IMR-90 (cell line): ENCODE data around the gene UBE2L3. TPM values are rescaled to one million over a fixed set of nuclear protein-coding genes. Genes with fewer than 3 reads are reported as not detected.

Source experiments
- ATAC-seq: fragments of 200-7000 bp; cut with Tn5 transposase; 2 replicates; pipeline ENCODE4 v1.9.1; 2020; ENCODE audit warnings: low read depth, mild to moderate bottlenecking, moderate library complexity
- BruUV-seq: library from RNA; stranded (reverse); fragments of 400-500 nt; replicated peaks from 2 replicates; lab custom pipeline; 2021; lab: Mats Ljungman, UMichigan
- CTCF ChIA-PET: fragments of 300-600 bp; formaldehyde crosslinking; extraction: SDS; loops from one replicate; lab custom pipeline; 2021; ENCODE audit warnings: antibody characterized with exemption; lab: Yijun Ruan, JAX
- POLR2A ChIA-PET: fragments of 300-600 bp; sonication (Branson Sonifier 250); formaldehyde crosslinking; loops from one replicate; lab custom pipeline; 2022; ENCODE audit warnings: antibody characterized with exemption; ENCODE audit not compliant: unreplicated experiment; lab: Charles Lee
- DNase-seq: peaks from one replicate; pipeline ENCODE4 v3.0.0; 2013
- H2AFZ ChIP-seq: replicated peaks from 2 replicates; pipeline ENCODE3; 2013; ENCODE audit warnings: low read length, mild to moderate bottlenecking; ENCODE audit not compliant: poor library complexity
- H2AK5ac ChIP-seq: 2 replicates; pipeline ENCODE4 v1.6.1; 2013; ENCODE audit warnings: low read depth, low read length, inconsistent platforms
- H2AK9ac ChIP-seq: replicated peaks from 2 replicates; pipeline ENCODE3; 2013; ENCODE audit warnings: mild to moderate bottlenecking, low read depth, low read length, moderate library complexity; ENCODE audit not compliant: poor library complexity
- H2BK120ac ChIP-seq: 2 replicates; pipeline ENCODE4 v1.6.1; 2013; ENCODE audit warnings: low read depth, low read length, inconsistent platforms
- H2BK15ac ChIP-seq: 3 replicates; pipeline ENCODE4 v1.6.1; 2013; ENCODE audit warnings: low read depth, low read length, inconsistent platforms
- H2BK20ac ChIP-seq: 2 replicates; pipeline ENCODE4 v1.6.1; 2013; ENCODE audit warnings: low read depth, mild to moderate bottlenecking, inconsistent platforms, low read length, moderate library complexity
- H2BK5ac ChIP-seq: 2 replicates; pipeline ENCODE4 v1.6.1; 2013; ENCODE audit warnings: mild to moderate bottlenecking, low read depth, low read length, inconsistent platforms; ENCODE audit not compliant: poor library complexity, severe bottlenecking
- H3K14ac ChIP-seq: replicated peaks from 2 replicates; pipeline ENCODE4 v1.6.1; 2013; ENCODE audit warnings: low read depth, low read length, inconsistent platforms
- H3K18ac ChIP-seq: 2 replicates; pipeline ENCODE4 v1.6.1; 2013; ENCODE audit warnings: low read depth, low read length, control low read depth
- H3K23ac ChIP-seq: 2 replicates; pipeline ENCODE4 v1.6.1; 2013; ENCODE audit warnings: low read depth, low read length, inconsistent platforms
- H3K27ac ChIP-seq: 2 replicates; pipeline ENCODE4 v1.5.1; 2013; ENCODE audit warnings: mild to moderate bottlenecking, control low read depth, low read length; ENCODE audit not compliant: insufficient read depth
- H3K27me3 ChIP-seq: 2 replicates; pipeline ENCODE4 v1.6.1; 2013; ENCODE audit warnings: low read length; ENCODE audit not compliant: control insufficient read depth, insufficient read depth
- H3K36me3 ChIP-seq: 2 replicates; pipeline ENCODE4 v1.6.1; 2013; ENCODE audit warnings: low read length, mixed read lengths; ENCODE audit not compliant: control insufficient read depth, insufficient read depth
- H3K4ac ChIP-seq: 2 replicates; pipeline ENCODE4 v1.6.1; 2013; ENCODE audit warnings: low read depth, low read length, inconsistent platforms
- H3K4me1 ChIP-seq: 2 replicates; pipeline ENCODE4 v1.6.1; 2013; ENCODE audit warnings: low read length, mixed read lengths; ENCODE audit not compliant: control insufficient read depth, insufficient read depth
- H3K4me2 ChIP-seq: 2 replicates; pipeline ENCODE4 v1.6.1; 2013; ENCODE audit warnings: low read depth, mild to moderate bottlenecking, control low read depth, low read length, moderate library complexity
- H3K4me3 ChIP-seq: 2 replicates; pipeline ENCODE4 v1.5.1; 2013; ENCODE audit warnings: low read depth, mild to moderate bottlenecking, control low read depth, low read length, moderate library complexity; ENCODE audit not compliant: insufficient read depth
- H3K56ac ChIP-seq: 2 replicates; pipeline ENCODE4 v1.6.1; 2013; ENCODE audit warnings: low read length, inconsistent platforms; ENCODE audit not compliant: insufficient read depth; ENCODE audit errors: extremely low read depth
- H3K79me1 ChIP-seq, 2 experiments: 2 replicates each; pipeline ENCODE4 v1.6.1; 2013; ENCODE audit warnings: low read length in 2 of 2, inconsistent platforms in 1 of 2, low read depth in 1 of 2
- H3K9ac ChIP-seq: 2 replicates; pipeline ENCODE4 v1.6.1; 2013; ENCODE audit warnings: low read depth, low read length, control low read depth
- H3K9me1 ChIP-seq: 2 replicates; pipeline ENCODE4 v1.6.1; 2013; ENCODE audit warnings: low read length, inconsistent platforms; ENCODE audit not compliant: insufficient read depth
- H3K9me3 ChIP-seq: 2 replicates; pipeline ENCODE4 v1.6.1; 2013; ENCODE audit warnings: low read length; ENCODE audit not compliant: control insufficient read depth, insufficient read depth
- H4K20me1 ChIP-seq: 2 replicates; pipeline ENCODE4 v1.6.1; 2013; ENCODE audit warnings: low read length, inconsistent platforms; ENCODE audit not compliant: insufficient read depth
- H4K5ac ChIP-seq: 2 replicates; pipeline ENCODE4 v1.6.1; 2013; ENCODE audit warnings: mild to moderate bottlenecking, low read depth, low read length, control low read depth
- H4K8ac ChIP-seq, 2 experiments: 2 replicates each; pipeline ENCODE4 v1.6.1; 2013; ENCODE audit warnings: low read depth in 2 of 2, low read length in 2 of 2, control low read depth in 1 of 2, inconsistent platforms in 1 of 2
- H4K91ac ChIP-seq: 2 replicates; pipeline ENCODE4 v1.6.1; 2013; ENCODE audit warnings: low read depth, low read length, inconsistent platforms; ENCODE audit not compliant: insufficient read depth
- FOS ChIP-seq: fragments of 150-350 bp; IDR thresholded peaks from 2 replicates; pipeline ENCODE4 v1.6.1; 2016; ENCODE audit warnings: low read depth, low read length
- MXI1 ChIP-seq: IDR thresholded peaks from 2 replicates; pipeline ENCODE4 v1.6.1; 2012; ENCODE audit warnings: low read depth, mild to moderate bottlenecking, low read length, moderate library complexity, borderline replicate concordance
- NFE2L2 ChIP-seq: fragments of 150-350 bp; IDR thresholded peaks from 2 replicates; pipeline ENCODE4 v1.6.1; 2016; ENCODE audit warnings: low read depth, mild to moderate bottlenecking, low read length
- WGBS, 2 experiments: methylation state at CpG; one replicate each; pipeline versions ENCODE4 v1.1.5 to v1.1.7; 2013; ENCODE audit warnings: missing lambda C conversion rate in 2 of 2; ENCODE audit not compliant: insufficient read length in 1 of 2; ENCODE audit errors: extremely low coverage in 2 of 2; 5-methylcytosine and 5-hydroxymethylcytosine counted together
- dilution Hi-C: fragments of 300-500 bp; cut with HindIII; formaldehyde crosslinking; loops from one replicate; pipeline ENCODE4 v1.14.3; 2018; ENCODE audit warnings: low sequenced_read_pairs; ENCODE audit not compliant: unreplicated experiment
- in situ Hi-C: fragments of 300-500 bp; cut with MboI; formaldehyde crosslinking; loops from 3 replicates; pipeline ENCODE4 v1.14.3; 2019; ENCODE audit warnings: low sequenced_read_pairs, inconsistent platforms, mixed read lengths
- intact Hi-C: fragments of 100-400 bp; cut with micrococcal nuclease; formaldehyde crosslinking; loops from 2 replicates; pipeline ENCODE4 v1.10.0; 2022
- polyA plus RNA-seq, 3 experiments: library from polyadenylated mRNA; depleted of rRNA; stranded (reverse); fragments of >200 nt; gene quantifications; 2 replicates each; pipeline ENCODE4 v1.2.3, GENCODE V29; 2012; ENCODE audit warnings: low replicate concordance in 1 of 3
- total RNA-seq: library from RNA; depleted of rRNA; stranded (reverse); fragments of >200 nt; gene quantifications from 2 replicates; pipeline ENCODE4 v1.2.3, GENCODE V29; 2012

Gene UBE2L3
- total and polyA plus RNA-seq, 2 of the 4 experiments (the other 2 are of a cell fraction): 29.0 to 72.9 TPM

- Histone ChIP-seq H3K9me3 (no peaks in the 10 kb centered on the region), H3K18ac (no peak overlapping the region), H2AK9ac (no peak overlapping the region), H4K5ac (no peak overlapping the region), H4K91ac (no peak overlapping the region), H2AFZ (no peak overlapping the region), H3K56ac (no peak overlapping the region), H3K27ac (no peak overlapping the region), H3K36me3 (no peaks in the 10 kb centered on the region), H3K27me3 (peaks cover 4% of the 10 kb centered on the region; the same call in 1 of the 2 replicates), H4K20me1 (no peaks in the 10 kb centered on the region; the same call in 1 of the 2 replicates), H2BK5ac (no peak overlapping the region), H2BK15ac (no peak overlapping the region), H3K4me3 (no peak overlapping the region), H4K8ac (no peak overlapping the region), H3K9ac (no peak overlapping the region), H3K4ac (no peak overlapping the region), H3K79me1 (peaks cover 0 to 3% of the 10 kb centered on the region in 2 experiments; a peak in 1 of 4 replicates), H3K23ac (no peak overlapping the region), H2AK5ac (no peak overlapping the region), H3K4me2 (no peak overlapping the region), H2BK120ac (no peak overlapping the region), H3K4me1 (no peaks in the 10 kb centered on the region; the same call in 1 of the 2 replicates), H3K9me1 (peaks cover 6% of the 10 kb centered on the region), H3K14ac (no peak overlapping the region), H2BK20ac (no peak overlapping the region)
- no TSS peak for BruUV-seq
- ChIA-PET CTCF (no interaction called here), POLR2A (no interaction called here)
- intact Hi-C loops (no loop called here), dilution Hi-C loops (no loop called here), in situ Hi-C loops (no loop called here)
- TF ChIP-seq NFE2L2 (no peak), FOS (no peak), MXI1 (no peak)
- DNase-seq (no peak), ATAC-seq (no peak)
- WGBS, 2 experiments: 87% methylated on average over 3 of the region's 7 CpGs; no CpG with 5 or more reads in 1 of the 2 experiments
Measured at GRCh38 chr22:21660904-21661303, 93.4 kb downstream of the UBE2L3 start.
